H9 (cell line): ENCODE measurements around the gene SETBP1. TPM values are rescaled to one million over a fixed set of nuclear protein-coding genes. Genes with fewer than 3 reads are reported as not detected.

Source experiments
- DNase-seq: peaks from one replicate; pipeline ENCODE4 v3.0.0-alpha.2; 2017
- H2AFZ ChIP-seq: one replicate; pipeline ENCODE4 v1.6.1; 2013; ENCODE audit warnings: mild to moderate bottlenecking, low read length, control low read depth, moderate library complexity
- H2AK5ac ChIP-seq: 2 replicates; pipeline ENCODE4 v1.6.1; 2013; ENCODE audit warnings: low read length, control low read depth, mixed read lengths; ENCODE audit not compliant: insufficient read length
- H2BK120ac ChIP-seq: one replicate; pipeline ENCODE4 v1.6.1; 2013; ENCODE audit warnings: low read depth, mild to moderate bottlenecking, low read length, control low read depth, inconsistent platforms; ENCODE audit not compliant: poor library complexity, severe bottlenecking
- H2BK12ac ChIP-seq: 2 replicates; pipeline ENCODE4 v1.6.1; 2013; ENCODE audit warnings: low read length, control low read depth, mixed read lengths, low read depth; ENCODE audit not compliant: insufficient read length
- H2BK15ac ChIP-seq: 2 replicates; pipeline ENCODE4 v1.6.1; 2013; ENCODE audit warnings: low read depth, low read length, control low read depth
- H2BK20ac ChIP-seq: one replicate; pipeline ENCODE4 v1.6.1; 2013; ENCODE audit warnings: low read depth, mild to moderate bottlenecking, low read length, control low read depth, inconsistent platforms; ENCODE audit not compliant: poor library complexity, severe bottlenecking
- H2BK5ac ChIP-seq: 2 replicates; pipeline ENCODE4 v1.6.1; 2013; ENCODE audit warnings: low read length, control low read depth, mixed read lengths; ENCODE audit not compliant: insufficient read length
- H3K14ac ChIP-seq: 2 replicates; pipeline ENCODE4 v1.6.1; 2013; ENCODE audit warnings: low read length, control low read depth; ENCODE audit not compliant: insufficient read depth
- H3K18ac ChIP-seq: 2 replicates; pipeline ENCODE4 v1.6.1; 2013; ENCODE audit warnings: low read depth, mild to moderate bottlenecking, mixed read lengths, low read length, control low read depth; ENCODE audit not compliant: insufficient read length
- H3K23ac ChIP-seq: 2 replicates; pipeline ENCODE4 v1.6.1; 2013; ENCODE audit warnings: low read length, control low read depth, mixed read lengths, low read depth; ENCODE audit not compliant: insufficient read length
- H3K23me2 ChIP-seq: 2 replicates; pipeline ENCODE4 v1.6.1; 2013; ENCODE audit warnings: low read depth, mild to moderate bottlenecking, mixed read lengths, low read length, control low read depth; ENCODE audit not compliant: insufficient read length, poor library complexity, severe bottlenecking
- H3K27ac ChIP-seq: 2 replicates; pipeline ENCODE4 v1.5.1; 2013; ENCODE audit warnings: low read length, control low read depth, mixed read lengths, low read depth; ENCODE audit not compliant: insufficient read length
- H3K27me3 ChIP-seq: 2 replicates; pipeline ENCODE4 v1.6.1; 2013; ENCODE audit warnings: low read length, control low read depth, inconsistent platforms; ENCODE audit not compliant: insufficient read depth
- H3K4ac ChIP-seq: 2 replicates; pipeline ENCODE4 v1.6.1; 2013; ENCODE audit warnings: low read depth, mild to moderate bottlenecking, control low read depth, inconsistent platforms, low read length, moderate library complexity
- H3K4me1 ChIP-seq: 2 replicates; pipeline ENCODE4 v1.6.1; 2013; ENCODE audit warnings: low read length, control low read depth, inconsistent platforms; ENCODE audit not compliant: insufficient read depth
- H3K4me2 ChIP-seq: 2 replicates; pipeline ENCODE4 v1.6.1; 2013; ENCODE audit warnings: low read length, control low read depth, mixed read lengths; ENCODE audit not compliant: insufficient read length, insufficient read depth
- H3K56ac ChIP-seq: 2 replicates; pipeline ENCODE4 v1.6.1; 2013; ENCODE audit warnings: low read depth, mild to moderate bottlenecking, mixed read lengths, low read length, control low read depth; ENCODE audit not compliant: insufficient read length
- H3K79me1 ChIP-seq: 2 replicates; pipeline ENCODE4 v1.6.1; 2013; ENCODE audit warnings: low read depth, mild to moderate bottlenecking, moderate library complexity, low read length, control low read depth, inconsistent platforms; ENCODE audit not compliant: insufficient read depth, poor library complexity, severe bottlenecking
- H3K79me2 ChIP-seq: 2 replicates; pipeline ENCODE4 v1.6.1; 2013; ENCODE audit warnings: low read length, control low read depth, inconsistent platforms; ENCODE audit not compliant: insufficient read depth
- H3K9ac ChIP-seq: 2 replicates; pipeline ENCODE4 v1.6.1; 2013; ENCODE audit warnings: low read length, control low read depth, mixed read lengths; ENCODE audit not compliant: insufficient read length; ENCODE audit errors: extremely low read depth
- H3K9me3 ChIP-seq: one replicate; pipeline ENCODE4 v1.6.1; 2013; ENCODE audit warnings: low read depth, low read length, inconsistent platforms; ENCODE audit not compliant: control insufficient read depth
- H3T11ph ChIP-seq: one replicate; pipeline ENCODE4 v1.6.1; 2013; ENCODE audit warnings: mild to moderate bottlenecking, low read length, control low read depth, inconsistent platforms
- H4K20me1 ChIP-seq: one replicate; pipeline ENCODE4 v1.6.1; 2013; ENCODE audit not compliant: control insufficient read depth, insufficient read length, insufficient read depth
- H4K5ac ChIP-seq: 2 replicates; pipeline ENCODE4 v1.6.1; 2013; ENCODE audit warnings: low read depth, mild to moderate bottlenecking, mixed read lengths, low read length, control low read depth; ENCODE audit not compliant: insufficient read length
- H4K8ac ChIP-seq: replicated peaks from 2 replicates; pipeline ENCODE4 v1.6.1; 2013; ENCODE audit warnings: low read length, control low read depth, mixed read lengths, low read depth; ENCODE audit not compliant: insufficient read length
- H4K91ac ChIP-seq: 2 replicates; pipeline ENCODE4 v1.6.1; 2013; ENCODE audit warnings: low read depth, mild to moderate bottlenecking, moderate library complexity, mixed read lengths, low read length, control low read depth; ENCODE audit not compliant: insufficient read length
- H3K27ac Mint-ChIP-seq, 3 experiments: 2 replicates in 2 of 3; 3 replicates in 1 of 3; pipeline ENCODE4 v1.8.0; 2020 to 2021; ENCODE audit warnings: mixed read lengths in 3 of 3, mild to moderate bottlenecking in 1 of 3, moderate library complexity in 1 of 3
- H3K27me3 Mint-ChIP-seq: 2 replicates; pipeline ENCODE4 v1.8.0; 2021; ENCODE audit warnings: low read depth, mild to moderate bottlenecking, moderate library complexity, mixed read lengths
- H3K36me3 Mint-ChIP-seq, 3 experiments: 2 replicates in 2 of 3; 3 replicates in 1 of 3; pipeline ENCODE4 v1.8.0; 2020 to 2021; ENCODE audit warnings: low read depth in 3 of 3, mixed read lengths in 3 of 3; ENCODE audit not compliant: insufficient read depth in 1 of 3
- H3K4me1 Mint-ChIP-seq, 2 experiments: 2 replicates each; pipeline ENCODE4 v1.8.0; 2020; ENCODE audit warnings: mixed read lengths in 2 of 2
- H3K4me3 Mint-ChIP-seq, 2 experiments: 2 replicates in 1 of 2; 3 replicates in 1 of 2; pipeline ENCODE4 v1.8.0; 2020 to 2021; ENCODE audit warnings: mild to moderate bottlenecking in 2 of 2, mixed read lengths in 2 of 2, moderate library complexity in 1 of 2
- H3K9me3 Mint-ChIP-seq, 2 experiments: 2 replicates in 1 of 2; 3 replicates in 1 of 2; pipeline ENCODE4 v1.8.0; 2020; ENCODE audit warnings: mild to moderate bottlenecking in 2 of 2, mixed read lengths in 2 of 2, moderate library complexity in 1 of 2
- CTCF ChIP-seq: fragments of 200-600 bp; sonication (generic); conservative IDR thresholded peaks from 3 replicates; pipeline ENCODE4 v1.8.0; 2021; ENCODE audit warnings: antibody characterized with exemption, mild to moderate bottlenecking
- WGBS: extraction: QIAGEN DNeasy Blood & Tissue Kit; methylation state at CpG from one replicate; pipeline ENCODE4 v1.1.7; 2013; ENCODE audit warnings: missing lambda C conversion rate, low lambda C conversion rate, mixed read lengths; ENCODE audit not compliant: insufficient read length; ENCODE audit errors: extremely low coverage; 5-methylcytosine and 5-hydroxymethylcytosine counted together
- total RNA-seq: library from RNA; stranded (reverse); gene quantifications from 2 replicates; pipeline ENCODE4 v1.2.1, GENCODE V29; 2021

The SETBP1 gene
- total RNA-seq, 1 experiment from 2014 or later: 4.6 TPM

GRCh38 chr18:44898498-44898897 is 217.8 kb downstream of the SETBP1 start:
- no peak overlapping the region for H3K23ac ChIP-seq

More at GRCh38 chr18:44898498-44898897, 217.8 kb downstream of the SETBP1 start:
- Mint-ChIP-seq H3K27ac (no peak overlapping the region), H3K36me3 (no peaks in the 10 kb centered on the region), H3K4me3 (no peak overlapping the region), H3K4me1 (peaks cover 9 to 26% of the 10 kb centered on the region in 2 experiments), H3K9me3 (no peaks in the 10 kb centered on the region), H3K27me3 (no peaks in the 10 kb centered on the region)
- no peak overlapping the region for H3K56ac ChIP-seq
- H3K23me2 ChIP-seq: no peaks in the 10 kb centered on the region
- no peaks in the 10 kb centered on the region for H3K9me3 ChIP-seq
- H3K79me2 ChIP-seq: no peaks in the 10 kb centered on the region
- no peak overlapping the region for H2AFZ ChIP-seq
- H3K4me1 ChIP-seq: no peaks in the 10 kb centered on the region; the same call in 1 of the 2 replicates
- no peak overlapping the region for H2BK12ac ChIP-seq
- no peaks in the 10 kb centered on the region for H3K27me3 ChIP-seq
- H3K14ac ChIP-seq: no peak overlapping the region
- no CpG with 5 or more reads among the region's 2 CpGs for WGBS
- no peak overlapping the region for H2BK120ac ChIP-seq
- no peak overlapping the region for H3K4ac ChIP-seq
- no peak overlapping the region for H4K91ac ChIP-seq
- H3T11ph ChIP-seq: no peak overlapping the region
- no peak for DNase-seq
- no peak overlapping the region for H2BK5ac ChIP-seq
- H4K5ac ChIP-seq: no peak overlapping the region
- no peak overlapping the region for H2BK20ac ChIP-seq
- H4K8ac ChIP-seq: no peak overlapping the region
- H2BK15ac ChIP-seq: no peak overlapping the region
- no peak for TF ChIP-seq CTCF
- no peaks in the 10 kb centered on the region for H4K20me1 ChIP-seq
- H2AK5ac ChIP-seq: no peak overlapping the region
- H3K79me1 ChIP-seq: no peaks in the 10 kb centered on the region
- no peak overlapping the region for H3K4me2 ChIP-seq
- H3K27ac ChIP-seq: no peak overlapping the region
- H3K18ac ChIP-seq: no peak overlapping the region
- no peak overlapping the region for H3K9ac ChIP-seq
